ENCODE results near the gene TRIOBP. TPM values are rescaled to one million over a fixed set of nuclear protein-coding genes. Genes with fewer than 3 reads are reported as not detected.
"Not testable (repeated sequence)": the region's sequence is repeated elsewhere in the genome, so short reads cannot be mapped to it uniquely, and the experiment has no call there.

TRIOBP gene
- total RNA-seq, 1 donor from 2014 or later = 49.5 TPM

GRCh38 chr22:37714634-37715033 is 17.8 kb downstream of the TRIOBP start:
- no peak overlapping the region for H3K4me3 Mint-ChIP-seq (ENCODE audit: unreplicated experiment)
- H3K4me1 Mint-ChIP-seq (ENCODE audit: low read depth) = no peaks in the 10 kb centered on the region

GRCh38 chr22:37715760-37716159 is 18.9 kb downstream of the TRIOBP start:
- Mint-ChIP-seq H3K4me1 (ENCODE audit: low read depth) (no peaks in the 10 kb centered on the region), H3K27ac (ENCODE audit: unreplicated experiment) (no peak overlapping the region), H3K36me3 (ENCODE audit: low read depth) (no peaks in the 10 kb centered on the region), H3K4me3 (ENCODE audit: unreplicated experiment) (no peak overlapping the region), H3K27me3 (ENCODE audit: low read depth) (no peaks in the 10 kb centered on the region), H3K9me3 (ENCODE audit: low read depth) (no peaks in the 10 kb centered on the region)
- TF ChIP-seq CTCF (IDR thresholded peaks at IDR 0.05) = no peak
- no peak for DNase-seq (ENCODE audit: low spot score)

More at GRCh38 chr22:37714634-37715033, 17.8 kb downstream of the TRIOBP start:
- H3K27me3 Mint-ChIP-seq (ENCODE audit: low read depth) = no peaks in the 10 kb centered on the region
- H3K36me3 Mint-ChIP-seq (ENCODE audit: low read depth) = peaks cover 2% of the 10 kb centered on the region
- no peaks in the 10 kb centered on the region for H3K9me3 Mint-ChIP-seq (ENCODE audit: low read depth)
- TF ChIP-seq CTCF (IDR thresholded peaks at IDR 0.05) = no peak
- H3K27ac Mint-ChIP-seq (ENCODE audit: unreplicated experiment) = no peak overlapping the region
- no peak for DNase-seq (ENCODE audit: low spot score)

DNA sequence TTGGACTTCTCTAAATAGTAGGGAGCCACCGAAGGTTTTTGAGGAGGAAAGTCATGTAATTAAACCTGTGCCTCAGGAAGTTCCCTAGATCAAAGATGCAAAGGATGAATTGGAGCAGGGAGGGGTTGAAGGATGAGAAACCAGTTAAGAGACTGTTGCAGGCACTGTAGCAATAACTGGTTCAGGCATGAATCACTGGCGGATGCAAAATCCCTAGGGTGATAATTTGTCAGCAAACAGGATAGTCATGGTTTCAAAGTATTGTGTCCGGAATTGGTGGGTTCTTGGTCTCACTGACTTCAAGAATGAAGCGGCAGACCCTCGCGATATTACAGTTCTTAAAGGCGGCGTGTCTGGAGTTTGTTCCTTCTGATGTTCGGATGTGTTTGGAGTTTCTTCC is 19.9 kb downstream of the TRIOBP start:
- no peak for DNase-seq (ENCODE audit: low spot score)
- H3K27me3 Mint-ChIP-seq (ENCODE audit: low read depth) = no peaks in the 10 kb centered on the region
- H3K9me3 Mint-ChIP-seq (ENCODE audit: low read depth) = no peaks in the 10 kb centered on the region
- H3K4me3 Mint-ChIP-seq (ENCODE audit: unreplicated experiment) = no peak overlapping the region
- H3K27ac Mint-ChIP-seq (ENCODE audit: unreplicated experiment) = no peak overlapping the region
- TF ChIP-seq CTCF (IDR thresholded peaks at IDR 0.05) = no peak
- no peaks in the 10 kb centered on the region for H3K4me1 Mint-ChIP-seq (ENCODE audit: low read depth)
- H3K36me3 Mint-ChIP-seq (ENCODE audit: low read depth) = no peaks in the 10 kb centered on the region

GRCh38 chr22:37717235-37717634 is 20.4 kb downstream of the TRIOBP start:
- not testable (repeated sequence) for H3K4me1 Mint-ChIP-seq (ENCODE audit: low read depth); H3K4me3 Mint-ChIP-seq (ENCODE audit: unreplicated experiment); H3K9me3 Mint-ChIP-seq (ENCODE audit: low read depth); H3K36me3 Mint-ChIP-seq (ENCODE audit: low read depth); H3K27ac Mint-ChIP-seq (ENCODE audit: unreplicated experiment); H3K27me3 Mint-ChIP-seq (ENCODE audit: low read depth); DNase-seq (ENCODE audit: low spot score)

DNA sequence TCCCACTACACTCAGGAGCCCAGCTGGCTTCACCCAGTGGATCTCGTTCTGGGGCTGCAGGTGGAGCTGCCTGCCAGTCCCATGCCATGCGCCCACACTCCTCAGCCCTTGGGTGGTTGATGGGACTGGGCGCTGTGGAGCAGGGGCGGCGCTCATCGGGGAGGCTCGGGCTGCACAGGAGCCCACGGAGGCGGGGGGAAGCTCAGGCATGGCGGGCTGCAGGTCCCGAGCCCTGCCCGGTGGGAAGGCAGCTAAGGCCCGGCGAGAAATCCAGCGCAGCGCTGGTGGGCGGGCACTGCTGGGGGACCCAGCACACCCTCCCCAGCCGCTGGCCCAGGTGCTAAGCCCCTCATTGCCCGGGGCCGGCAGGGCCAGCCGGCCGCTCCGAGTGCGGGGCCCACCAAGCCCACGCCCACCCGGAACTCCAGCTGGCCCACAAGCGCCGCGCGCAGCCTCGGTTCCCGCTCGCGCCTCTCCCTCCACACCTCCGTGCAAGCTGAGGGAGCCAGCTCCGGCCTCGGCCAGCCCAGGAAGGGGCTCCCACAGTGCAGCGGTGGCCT is 21.0 kb downstream of the TRIOBP start:
- H3K4me3 Mint-ChIP-seq (ENCODE audit: unreplicated experiment); H3K27ac Mint-ChIP-seq (ENCODE audit: unreplicated experiment); DNase-seq (ENCODE audit: low spot score); H3K36me3 Mint-ChIP-seq (ENCODE audit: low read depth); H3K9me3 Mint-ChIP-seq (ENCODE audit: low read depth); H3K4me1 Mint-ChIP-seq (ENCODE audit: low read depth); H3K27me3 Mint-ChIP-seq (ENCODE audit: low read depth): not testable (repeated sequence)

GRCh38 chr22:37725551-37726240 is 28.8 kb downstream of the TRIOBP start:
- no peak for TF ChIP-seq CTCF (IDR thresholded peaks at IDR 0.05)
- no peaks in the 10 kb centered on the region for H3K9me3 Mint-ChIP-seq (ENCODE audit: low read depth)
- no peak overlapping the region for H3K27ac Mint-ChIP-seq (ENCODE audit: unreplicated experiment)
- no peaks in the 10 kb centered on the region for H3K27me3 Mint-ChIP-seq (ENCODE audit: low read depth)
- peaks cover 7% of the 10 kb centered on the region for H3K36me3 Mint-ChIP-seq (ENCODE audit: low read depth)
- DNase-seq (ENCODE audit: low spot score) = no peak
- no peak overlapping the region for H3K4me3 Mint-ChIP-seq (ENCODE audit: unreplicated experiment)
- no peaks in the 10 kb centered on the region for H3K4me1 Mint-ChIP-seq (ENCODE audit: low read depth)

Measured in chondrocyte (in vitro differentiated cells).